KMS-11 (cell line): ENCODE results near the gene DYNLT5.

Experiments
- H2AFZ ChIP-seq: fragments of 200-600 bp; sonication (generic); 2 replicates; pipeline ENCODE4 v1.6.1; 2016; ENCODE audit warnings: antibody characterized with exemption, mixed run types, low read depth
- H3K27ac ChIP-seq: fragments of 200-600 bp; sonication (generic); 2 replicates; pipeline ENCODE4 v1.6.1; 2016; ENCODE audit warnings: mild to moderate bottlenecking, mixed run types
- H3K27me3 ChIP-seq: fragments of 200-600 bp; sonication (generic); 2 replicates; pipeline ENCODE4 v1.6.1; 2017; ENCODE audit warnings: mild to moderate bottlenecking, low read depth, mixed run types, moderate library complexity; ENCODE audit not compliant: insufficient read depth
- H3K36me3 ChIP-seq: fragments of 200-600 bp; sonication (generic); 2 replicates; pipeline ENCODE4 v1.6.1; 2017; ENCODE audit warnings: mild to moderate bottlenecking, mixed run types; ENCODE audit not compliant: insufficient read depth
- H3K4me1 ChIP-seq: fragments of 200-600 bp; sonication (generic); 2 replicates; pipeline ENCODE4 v1.6.1; 2016; ENCODE audit warnings: mild to moderate bottlenecking, low read depth, mixed run types; ENCODE audit not compliant: poor library complexity, severe bottlenecking
- H3K4me2 ChIP-seq: fragments of 200-600 bp; sonication (generic); 2 replicates; pipeline ENCODE4 v1.7.0; 2016; ENCODE audit warnings: mild to moderate bottlenecking, mixed run types
- H3K4me3 ChIP-seq: fragments of 200-600 bp; sonication (generic); IDR thresholded peaks from 2 replicates; pipeline ENCODE4 v1.6.1; 2017; ENCODE audit warnings: low read depth, low read length, mixed read lengths; ENCODE audit not compliant: insufficient read depth
- H3K79me2 ChIP-seq: fragments of 200-600 bp; sonication (generic); 2 replicates; pipeline ENCODE4 v1.6.1; 2016; ENCODE audit warnings: low read depth, mixed run types; ENCODE audit not compliant: insufficient read depth
- H3K9ac ChIP-seq: fragments of 200-600 bp; sonication (generic); 2 replicates; pipeline ENCODE4 v1.6.1; 2016; ENCODE audit warnings: mild to moderate bottlenecking, mixed run types
- H4K20me1 ChIP-seq: fragments of 200-600 bp; sonication (generic); 2 replicates; pipeline ENCODE4 v1.6.1; 2016; ENCODE audit warnings: mild to moderate bottlenecking, mixed run types; ENCODE audit not compliant: insufficient read depth
- TF ChIP-seq, protein P1 (sequence below): fragments of 200-600 bp; sonication (generic); conservative IDR thresholded peaks from 2 replicates; pipeline ENCODE4 v1.6.1; 2017; ENCODE audit warnings: low read depth, mild to moderate bottlenecking, antibody characterized with exemption, low read length, moderate library complexity, mixed read lengths

The DYNLT5 gene

DNA sequence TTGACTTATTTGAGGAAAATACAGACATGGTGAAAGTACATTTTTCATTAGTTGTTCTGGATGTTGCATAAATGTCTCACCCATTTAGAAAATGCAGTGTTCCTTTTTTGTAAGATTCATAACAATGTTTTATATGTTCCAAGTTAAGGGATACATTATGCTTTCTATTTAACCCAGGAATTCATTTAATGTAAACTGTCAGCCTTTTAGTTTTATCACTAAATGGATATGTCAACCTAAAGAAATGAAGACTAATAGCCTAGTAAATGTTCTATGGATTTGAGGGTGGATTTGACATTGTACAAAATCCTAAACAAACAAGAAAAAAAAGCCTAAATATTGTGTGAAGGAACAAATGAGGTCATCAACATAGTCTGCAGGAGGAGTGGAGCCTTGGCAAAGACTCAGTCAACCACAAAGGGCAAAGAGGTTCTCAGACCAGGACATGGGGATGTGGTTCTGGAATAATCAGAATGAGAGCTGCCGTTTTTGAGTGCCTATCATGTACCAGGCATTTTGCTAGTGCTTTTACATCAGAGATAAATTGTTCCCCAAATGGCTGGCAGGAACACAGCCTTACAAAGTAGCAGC, 57.6 kb downstream of the DYNLT5 start:
- Histone ChIP-seq H3K4me2 (no peak overlapping the region), H2AFZ (no peak overlapping the region), H3K4me3 (no peak overlapping the region), H3K9ac (no peak overlapping the region), H3K27ac (no peak overlapping the region), H4K20me1 (no peaks in the 10 kb centered on the region), H3K36me3 (no peaks in the 10 kb centered on the region), H3K27me3 (no peaks in the 10 kb centered on the region), H3K4me1 (no peaks in the 10 kb centered on the region), H3K79me2 (no peaks in the 10 kb centered on the region)
- TF ChIP-seq, protein P1, sequence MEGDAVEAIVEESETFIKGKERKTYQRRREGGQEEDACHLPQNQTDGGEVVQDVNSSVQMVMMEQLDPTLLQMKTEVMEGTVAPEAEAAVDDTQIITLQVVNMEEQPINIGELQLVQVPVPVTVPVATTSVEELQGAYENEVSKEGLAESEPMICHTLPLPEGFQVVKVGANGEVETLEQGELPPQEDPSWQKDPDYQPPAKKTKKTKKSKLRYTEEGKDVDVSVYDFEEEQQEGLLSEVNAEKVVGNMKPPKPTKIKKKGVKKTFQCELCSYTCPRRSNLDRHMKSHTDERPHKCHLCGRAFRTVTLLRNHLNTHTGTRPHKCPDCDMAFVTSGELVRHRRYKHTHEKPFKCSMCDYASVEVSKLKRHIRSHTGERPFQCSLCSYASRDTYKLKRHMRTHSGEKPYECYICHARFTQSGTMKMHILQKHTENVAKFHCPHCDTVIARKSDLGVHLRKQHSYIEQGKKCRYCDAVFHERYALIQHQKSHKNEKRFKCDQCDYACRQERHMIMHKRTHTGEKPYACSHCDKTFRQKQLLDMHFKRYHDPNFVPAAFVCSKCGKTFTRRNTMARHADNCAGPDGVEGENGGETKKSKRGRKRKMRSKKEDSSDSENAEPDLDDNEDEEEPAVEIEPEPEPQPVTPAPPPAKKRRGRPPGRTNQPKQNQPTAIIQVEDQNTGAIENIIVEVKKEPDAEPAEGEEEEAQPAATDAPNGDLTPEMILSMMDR, result no peak

DNA sequence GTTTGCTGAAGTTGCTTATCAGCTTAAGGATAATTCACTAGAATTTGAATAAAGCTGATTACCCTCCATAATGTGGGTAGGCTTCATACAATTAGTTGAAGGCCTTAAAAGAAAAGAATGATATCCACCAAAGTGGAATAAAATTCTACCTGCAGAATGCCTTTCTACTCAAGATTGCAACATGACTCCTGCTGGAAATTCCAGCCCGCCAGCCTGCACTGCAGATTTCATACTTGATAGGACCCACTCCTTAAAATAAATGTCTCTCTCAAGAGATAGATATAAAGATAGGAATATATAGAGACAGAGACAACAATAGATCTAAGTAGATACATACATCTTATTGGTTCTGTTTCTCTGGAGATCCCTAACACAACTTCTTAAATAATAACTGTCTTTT, 72.5 kb downstream of the DYNLT5 start:
- no peaks in the 10 kb centered on the region for H3K79me2 ChIP-seq
- TF ChIP-seq, protein P1, result no peak
- H3K4me3 ChIP-seq, result no peak overlapping the region
- no peaks in the 10 kb centered on the region for H3K36me3 ChIP-seq
- no peak overlapping the region for H2AFZ ChIP-seq
- H3K9ac ChIP-seq, result no peak overlapping the region
- no peak overlapping the region for H3K4me2 ChIP-seq
- H3K27ac ChIP-seq, result no peak overlapping the region
- no peaks in the 10 kb centered on the region for H4K20me1 ChIP-seq
- no peaks in the 10 kb centered on the region for H3K27me3 ChIP-seq
- no peaks in the 10 kb centered on the region for H3K4me1 ChIP-seq
